22Rv1 (cell line): Measurements from ENCODE around the gene TGFB3.

Experiments used
- ZFX ChIP-seq: fragments of 450-650 bp; IDR thresholded peaks from 2 replicates; pipeline ENCODE4 v1.6.1; 2017; ENCODE audit warnings: antibody characterized with exemption, borderline replicate concordance
- TF ChIP-seq, protein P1 (sequence below): fragments of 450-650 bp; IDR thresholded peaks from 2 replicates; pipeline ENCODE4 v1.5.1; 2017; ENCODE audit warnings: mild to moderate bottlenecking

DNA sequence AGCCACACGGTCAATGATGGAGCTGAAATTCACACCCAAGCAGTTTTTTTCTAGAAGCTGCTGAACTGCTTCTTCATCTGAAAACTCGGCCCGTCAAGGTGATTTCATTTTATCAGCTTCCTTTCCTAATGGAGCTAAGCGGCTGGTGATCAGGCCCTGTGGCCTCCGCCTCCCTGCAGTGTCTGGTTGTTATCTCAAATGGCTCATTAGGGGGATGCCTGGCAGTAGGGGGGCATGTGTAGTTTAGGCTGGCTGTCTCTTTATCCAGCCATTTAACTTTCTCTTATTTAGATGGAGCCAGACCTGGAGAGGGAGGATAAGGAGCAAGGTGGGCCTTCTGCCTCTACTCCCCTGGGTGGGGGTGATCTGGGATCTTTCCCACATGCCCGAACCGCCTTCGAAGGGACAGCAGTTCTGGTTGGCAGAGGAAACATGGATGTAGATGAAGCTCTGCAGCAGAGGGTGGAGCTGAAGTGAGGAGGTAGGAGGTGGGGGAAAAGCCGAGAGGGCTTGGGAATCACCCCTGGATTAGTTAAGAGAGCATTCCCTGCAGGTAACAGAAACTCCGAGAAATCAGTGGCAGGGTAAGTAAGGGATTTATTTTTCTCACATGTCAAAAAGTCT is 64.4 kb downstream of the TGFB3 start:
- TF ChIP-seq, protein P1, sequence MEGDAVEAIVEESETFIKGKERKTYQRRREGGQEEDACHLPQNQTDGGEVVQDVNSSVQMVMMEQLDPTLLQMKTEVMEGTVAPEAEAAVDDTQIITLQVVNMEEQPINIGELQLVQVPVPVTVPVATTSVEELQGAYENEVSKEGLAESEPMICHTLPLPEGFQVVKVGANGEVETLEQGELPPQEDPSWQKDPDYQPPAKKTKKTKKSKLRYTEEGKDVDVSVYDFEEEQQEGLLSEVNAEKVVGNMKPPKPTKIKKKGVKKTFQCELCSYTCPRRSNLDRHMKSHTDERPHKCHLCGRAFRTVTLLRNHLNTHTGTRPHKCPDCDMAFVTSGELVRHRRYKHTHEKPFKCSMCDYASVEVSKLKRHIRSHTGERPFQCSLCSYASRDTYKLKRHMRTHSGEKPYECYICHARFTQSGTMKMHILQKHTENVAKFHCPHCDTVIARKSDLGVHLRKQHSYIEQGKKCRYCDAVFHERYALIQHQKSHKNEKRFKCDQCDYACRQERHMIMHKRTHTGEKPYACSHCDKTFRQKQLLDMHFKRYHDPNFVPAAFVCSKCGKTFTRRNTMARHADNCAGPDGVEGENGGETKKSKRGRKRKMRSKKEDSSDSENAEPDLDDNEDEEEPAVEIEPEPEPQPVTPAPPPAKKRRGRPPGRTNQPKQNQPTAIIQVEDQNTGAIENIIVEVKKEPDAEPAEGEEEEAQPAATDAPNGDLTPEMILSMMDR = no peak
- no peak for TF ChIP-seq ZFX
